Smooth muscle cell (in vitro differentiated cells): ENCODE measurements around the gene VAMP2. TPM values are rescaled to one million over a fixed set of nuclear protein-coding genes. Genes with fewer than 3 reads are reported as not detected.

Experiments
- DNase-seq: peaks from one replicate; lab custom pipeline; 2025; ENCODE audit not compliant: unreplicated experiment; lab: John Stamatoyannopoulos, UW
- H2AFZ ChIP-seq: fragments of 200-600 bp; sonication (generic); 2 replicates; pipeline ENCODE4 v1.6.0; 2016; ENCODE audit warnings: antibody characterized with exemption, low read depth, mild to moderate bottlenecking
- H3F3A ChIP-seq: fragments of 200-600 bp; sonication (generic); 2 replicates; pipeline ENCODE4 v1.6.0; 2017; ENCODE audit warnings: antibody characterized with exemption, low read depth
- H3K27ac ChIP-seq: fragments of 200-600 bp; sonication (generic); 2 replicates; pipeline ENCODE4 v1.5.1; 2016; ENCODE audit warnings: low read depth, mild to moderate bottlenecking
- H3K27me3 ChIP-seq: fragments of 200-600 bp; sonication (generic); 2 replicates; pipeline ENCODE4 v1.6.1; 2016; ENCODE audit warnings: low read depth, mild to moderate bottlenecking
- H3K36me3 ChIP-seq: fragments of 200-600 bp; sonication (generic); 2 replicates; pipeline ENCODE4 v1.5.1; 2016; ENCODE audit warnings: low read depth
- H3K4me1 ChIP-seq: fragments of 200-600 bp; sonication (generic); 2 replicates; pipeline ENCODE4 v1.5.1; 2016; ENCODE audit warnings: low read depth
- H3K4me2 ChIP-seq: fragments of 200-600 bp; sonication (generic); 2 replicates; pipeline ENCODE4 v1.6.0; 2016; ENCODE audit warnings: mild to moderate bottlenecking
- H3K4me3 ChIP-seq: fragments of 200-600 bp; sonication (generic); 2 replicates; pipeline ENCODE4 v1.5.1; 2016; ENCODE audit warnings: mild to moderate bottlenecking
- H3K79me2 ChIP-seq: fragments of 200-600 bp; sonication (generic); 2 replicates; pipeline ENCODE4 v1.6.0; 2016; ENCODE audit warnings: low read depth, mild to moderate bottlenecking
- H3K9ac ChIP-seq: fragments of 200-600 bp; sonication (generic); 2 replicates; pipeline ENCODE4 v1.6.0; 2016; ENCODE audit warnings: low read depth
- H3K9me3 ChIP-seq: fragments of 200-600 bp; sonication (generic); replicated peaks from 2 replicates; pipeline ENCODE4 v1.5.1; 2016; ENCODE audit warnings: low read depth
- H4K20me1 ChIP-seq: fragments of 200-600 bp; sonication (generic); 2 replicates; pipeline ENCODE4 v1.6.0; 2016; ENCODE audit warnings: low read depth
- WGBS: methylation state at CpG from one replicate; pipeline ENCODE4 v1.1.7; 2016; ENCODE audit warnings: low lambda C conversion rate; 5-methylcytosine and 5-hydroxymethylcytosine counted together
- polyA plus RNA-seq: library from polyadenylated mRNA; unstranded; fragments of >200 nt; fragmentation: Nextera tagmentation; extraction: Ambion mirVana; gene quantifications from 2 replicates; pipeline ENCODE4 v1.2.1, GENCODE V29; 2016
- total RNA-seq: library from RNA; depleted of rRNA; stranded (reverse); fragments of >200 nt; gene quantifications from 2 replicates; pipeline ENCODE4 v1.2.3, GENCODE V29; 2014
- TF ChIP-seq, protein P1 (sequence below): fragments of 200-600 bp; sonication (generic); IDR thresholded peaks from 2 replicates; pipeline ENCODE4 v1.5.1; 2017; ENCODE audit warnings: borderline replicate concordance, mild to moderate bottlenecking, antibody characterized with exemption; ENCODE audit not compliant: insufficient read depth, poor library complexity, severe bottlenecking

VAMP2 gene
- total and polyA plus RNA-seq, 2 experiments from 2014 or later: 8.1 to 20.1 TPM

DNA sequence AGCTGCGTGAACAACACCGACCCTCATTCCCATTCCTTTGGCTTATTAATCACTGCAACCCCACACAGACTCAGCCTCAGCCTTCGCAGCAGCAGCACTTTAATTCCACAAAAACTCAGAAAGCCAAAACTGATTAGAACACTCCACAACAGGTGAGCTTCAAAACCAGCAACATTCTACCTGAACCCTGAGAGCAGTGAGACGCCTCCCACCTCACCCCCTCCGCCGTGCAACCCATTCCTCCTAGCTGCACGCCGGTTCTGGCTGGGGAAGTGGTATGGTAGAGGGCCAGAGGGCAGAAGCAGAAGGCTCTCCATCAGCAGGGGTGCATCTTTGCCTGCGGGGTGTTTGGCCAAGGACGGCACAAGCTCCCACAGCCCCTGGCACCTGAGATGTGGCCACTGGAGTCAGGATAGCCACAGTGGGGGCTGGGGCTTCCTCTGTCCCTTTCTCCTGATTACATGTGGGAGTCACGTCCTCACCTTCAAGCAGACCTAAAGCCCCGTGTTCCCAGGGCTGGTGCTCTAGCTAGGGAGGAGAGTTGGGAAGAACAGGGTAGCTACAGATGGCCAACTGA is 25.6 kb upstream of the VAMP2 start:
- Histone ChIP-seq H3K4me1 (peaks cover 12% of the 10 kb centered on the region), H3K4me3 (peak overlapping the region; percentile 75), H3K4me2 (peak overlapping the region; percentile 88), H3K36me3 (no peaks in the 10 kb centered on the region), H3K27ac (peak overlapping the region; percentile 15), H3K9ac (no peak overlapping the region), H3K9me3 (no peaks in the 10 kb centered on the region), H3K27me3 (no peaks in the 10 kb centered on the region), H3F3A (peaks cover 17% of the 10 kb centered on the region), H2AFZ (no peak overlapping the region), H3K79me2 (no peaks in the 10 kb centered on the region), H4K20me1 (peaks cover 19% of the 10 kb centered on the region)
- TF ChIP-seq, protein P1, sequence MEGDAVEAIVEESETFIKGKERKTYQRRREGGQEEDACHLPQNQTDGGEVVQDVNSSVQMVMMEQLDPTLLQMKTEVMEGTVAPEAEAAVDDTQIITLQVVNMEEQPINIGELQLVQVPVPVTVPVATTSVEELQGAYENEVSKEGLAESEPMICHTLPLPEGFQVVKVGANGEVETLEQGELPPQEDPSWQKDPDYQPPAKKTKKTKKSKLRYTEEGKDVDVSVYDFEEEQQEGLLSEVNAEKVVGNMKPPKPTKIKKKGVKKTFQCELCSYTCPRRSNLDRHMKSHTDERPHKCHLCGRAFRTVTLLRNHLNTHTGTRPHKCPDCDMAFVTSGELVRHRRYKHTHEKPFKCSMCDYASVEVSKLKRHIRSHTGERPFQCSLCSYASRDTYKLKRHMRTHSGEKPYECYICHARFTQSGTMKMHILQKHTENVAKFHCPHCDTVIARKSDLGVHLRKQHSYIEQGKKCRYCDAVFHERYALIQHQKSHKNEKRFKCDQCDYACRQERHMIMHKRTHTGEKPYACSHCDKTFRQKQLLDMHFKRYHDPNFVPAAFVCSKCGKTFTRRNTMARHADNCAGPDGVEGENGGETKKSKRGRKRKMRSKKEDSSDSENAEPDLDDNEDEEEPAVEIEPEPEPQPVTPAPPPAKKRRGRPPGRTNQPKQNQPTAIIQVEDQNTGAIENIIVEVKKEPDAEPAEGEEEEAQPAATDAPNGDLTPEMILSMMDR: no peak
- no peak for DNase-seq
- WGBS: 47% methylated on average over 12 of the region's 12 CpGs

DNA sequence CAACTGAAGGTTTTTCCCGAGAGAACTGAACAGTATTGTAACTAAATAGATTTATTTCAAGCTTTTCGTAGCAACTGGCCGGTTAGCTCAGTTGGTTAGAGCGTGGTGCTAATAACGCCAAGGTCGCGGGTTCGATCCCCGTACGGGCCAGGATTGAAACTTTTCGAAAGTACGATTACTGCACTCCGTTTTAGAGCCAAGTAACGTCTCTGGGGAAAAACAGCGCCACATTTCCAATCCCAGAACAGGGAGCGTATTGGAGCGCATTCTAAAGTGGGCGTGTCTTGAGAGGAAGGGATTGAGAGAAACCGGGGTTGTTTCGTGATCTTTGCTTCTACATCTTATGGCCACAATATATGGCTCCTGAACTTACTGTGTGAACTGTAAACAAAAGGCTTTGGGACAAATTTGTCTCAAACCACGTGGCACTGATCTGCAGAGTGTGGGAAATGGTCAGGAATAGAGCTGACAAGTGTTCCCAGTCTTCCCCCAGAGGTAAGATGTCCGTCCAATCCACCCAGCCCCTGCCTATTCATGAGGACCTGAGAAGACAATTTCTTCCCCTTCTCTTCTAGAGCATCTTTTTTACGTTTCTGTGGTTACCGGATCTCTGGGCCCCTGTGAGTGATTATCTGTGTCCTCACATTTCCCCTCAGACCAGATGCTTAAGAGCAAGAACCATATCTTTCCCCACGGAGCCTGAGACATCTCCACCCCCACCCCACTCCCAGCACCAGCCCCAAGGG is 24.9 kb upstream of the VAMP2 start:
- Histone ChIP-seq H3K36me3 (no peaks in the 10 kb centered on the region), H3K4me2 (peak overlapping the region; percentile 88), H3F3A (peaks cover 17% of the 10 kb centered on the region), H3K27ac (peak overlapping the region; percentile 55), H2AFZ (no peak overlapping the region), H3K4me3 (peak overlapping the region; percentile 75), H4K20me1 (peaks cover 19% of the 10 kb centered on the region), H3K4me1 (peaks cover 12% of the 10 kb centered on the region), H3K79me2 (no peaks in the 10 kb centered on the region), H3K27me3 (no peaks in the 10 kb centered on the region), H3K9me3 (no peaks in the 10 kb centered on the region), H3K9ac (no peak overlapping the region)
- WGBS: 2% methylated on average over 25 of the region's 25 CpGs
- TF ChIP-seq, protein P1: no peak
- DNase-seq: peak; percentile 83

DNA sequence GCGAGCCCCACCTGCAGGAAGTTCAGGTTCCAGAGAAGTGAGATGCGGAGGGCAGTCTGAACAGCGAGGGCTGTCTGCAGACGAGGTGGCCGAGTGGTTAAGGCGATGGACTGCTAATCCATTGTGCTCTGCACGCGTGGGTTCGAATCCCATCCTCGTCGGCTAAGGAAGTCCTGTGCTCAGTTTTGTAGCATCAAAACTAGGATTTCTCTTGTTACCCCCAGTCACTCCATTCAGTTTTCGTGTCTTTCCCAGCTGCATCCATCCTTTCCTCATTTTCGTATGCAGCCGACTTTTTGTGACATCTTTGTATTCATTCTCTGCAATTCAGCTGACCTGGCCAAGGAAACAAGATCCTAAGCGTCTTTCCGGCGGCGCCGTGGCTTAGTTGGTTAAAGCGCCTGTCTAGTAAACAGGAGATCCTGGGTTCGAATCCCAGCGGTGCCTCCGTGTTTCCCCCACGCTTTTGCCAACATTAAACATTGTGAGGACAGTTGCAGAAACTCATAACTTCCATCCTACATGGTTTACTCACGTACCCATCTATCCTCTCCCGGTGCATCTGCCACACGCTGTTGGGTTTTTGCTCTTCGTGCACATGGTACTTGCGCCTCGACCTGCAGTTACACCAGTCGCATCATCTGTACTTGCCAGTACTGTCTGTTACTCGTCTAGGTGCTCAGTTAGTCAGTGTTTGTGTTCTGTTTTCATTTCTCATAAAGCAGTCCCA is 24.2 kb upstream of the VAMP2 start:
- H4K20me1 ChIP-seq: peaks cover 19% of the 10 kb centered on the region
- H3K36me3 ChIP-seq: no peaks in the 10 kb centered on the region
- TF ChIP-seq, protein P1: no peak
- peak; percentile 88 for DNase-seq
- no peaks in the 10 kb centered on the region for H3K9me3 ChIP-seq
- no peak overlapping the region for H3K9ac ChIP-seq
- H3K27me3 ChIP-seq: no peaks in the 10 kb centered on the region
- no peaks in the 10 kb centered on the region for H3K79me2 ChIP-seq
- WGBS: under 1% methylated on average over 32 of the region's 32 CpGs
- H3K4me3 ChIP-seq: peak overlapping the region; percentile 75
- peak overlapping the region; percentile 55 for H3K27ac ChIP-seq
- H3K4me2 ChIP-seq: peak overlapping the region; percentile 88
- peak overlapping the region; percentile 99 for H2AFZ ChIP-seq
- peaks cover 12% of the 10 kb centered on the region for H3K4me1 ChIP-seq
- H3F3A ChIP-seq: peaks cover 17% of the 10 kb centered on the region
